Psoas muscle (tissue), 8 donors: ENCODE data around the gene GPR151. TPM values are rescaled to one million over a fixed set of nuclear protein-coding genes. Genes with fewer than 3 reads are reported as not detected.

ENCODE experiments used
- ATAC-seq, 4 donors: fragments of 200-7000 bp; cut with Tn5 transposase; one replicate each; pipeline ENCODE4 v1.9.1; 2020; ENCODE audit warnings: moderate library complexity in 3 of 4, mild to moderate bottlenecking in 2 of 4
- DNase-seq, 2 donors: peaks; one replicate each; pipeline ENCODE4 v3.0.0-alpha.2; 2020
- H3K27ac ChIP-seq: fragments of 200-600 bp; one replicate; pipeline ENCODE4 v1.8.0; 2022
- H3K27me3 ChIP-seq, 3 donors: fragments of 200-600 bp in 1 of 3; one replicate each; pipeline versions ENCODE4 v1.6.1 to v1.8.0; 2013 to 2022; ENCODE audit warnings: low read length in 2 of 3, mild to moderate bottlenecking in 2 of 3, moderate library complexity in 1 of 3; ENCODE audit not compliant: insufficient read depth in 3 of 3
- H3K36me3 ChIP-seq, 2 donors: fragments of 200-600 bp in 1 of 2; one replicate each; pipeline versions ENCODE4 v1.6.1 to v1.8.0; 2013 to 2022; ENCODE audit warnings: low read depth in 1 of 2, mild to moderate bottlenecking in 1 of 2, moderate library complexity in 1 of 2; ENCODE audit not compliant: insufficient read depth in 1 of 2
- H3K4me1 ChIP-seq: fragments of 200-600 bp; one replicate; pipeline ENCODE4 v1.8.0; 2022
- H3K4me3 ChIP-seq: fragments of 200-600 bp; one replicate; pipeline ENCODE4 v1.8.0; 2022; ENCODE audit warnings: mild to moderate bottlenecking
- H3K9me3 ChIP-seq: fragments of 200-600 bp; one replicate; pipeline ENCODE4 v1.8.0; 2022
- WGBS, 3 donors: extraction: QIAGEN DNeasy Blood & Tissue Kit; methylation state at CpG; one replicate each; pipeline versions ENCODE4 v1.1.6 to v1.1.7; 2013; 5-methylcytosine and 5-hydroxymethylcytosine counted together
- intact Hi-C, 2 donors: fragments of 100-400 bp; cut with DNase I; formaldehyde crosslinking; loops; one replicate each; pipeline versions ENCODE4 v1.11.0 to v1.14.2; 2022
- polyA plus RNA-seq, 3 donors: library from polyadenylated mRNA; stranded (reverse); fragments of 200-250 nt; gene quantifications; one replicate each; pipeline ENCODE4 v1.2.3, GENCODE V29; 2013
- total RNA-seq, 4 donors: library from RNA; stranded (reverse); fragmentation: NEBNext Ultra II Directional in 2 of 4; extraction: Animal tissue kit (Norgen Biotek cat#: 25700) in 2 of 4; gene quantifications; one replicate each; pipeline versions ENCODE4 v1.2.1 to v1.2.4, GENCODE V29; 2021 to 2023
- TF ChIP-seq, protein P1 (sequence below): fragments of 200-600 bp; IDR thresholded peaks from one replicate; pipeline ENCODE4 v1.8.0; 2022; ENCODE audit warnings: antibody characterized with exemption
- donor health status: healthy with polysubstance abuse.
- donor health status: DM: no; HTN: no; CAD: no; lungs with moderate emphysema.
- donor health status: Bipolar disorder and iron deficiency.
- donor health status: healthy.
- donor health status: DM: yes; HTN: yes; CAD: no.
- donor health status: DM: no; HTN: no; CAD: no.
- donor health status: DM: no; HTN: no; CAD: no.
- donor health status: DM: yes; HTN: yes; CAD: no.

The GPR151 gene
- total and polyA plus RNA-seq, 7 donors = not detected

DNA sequence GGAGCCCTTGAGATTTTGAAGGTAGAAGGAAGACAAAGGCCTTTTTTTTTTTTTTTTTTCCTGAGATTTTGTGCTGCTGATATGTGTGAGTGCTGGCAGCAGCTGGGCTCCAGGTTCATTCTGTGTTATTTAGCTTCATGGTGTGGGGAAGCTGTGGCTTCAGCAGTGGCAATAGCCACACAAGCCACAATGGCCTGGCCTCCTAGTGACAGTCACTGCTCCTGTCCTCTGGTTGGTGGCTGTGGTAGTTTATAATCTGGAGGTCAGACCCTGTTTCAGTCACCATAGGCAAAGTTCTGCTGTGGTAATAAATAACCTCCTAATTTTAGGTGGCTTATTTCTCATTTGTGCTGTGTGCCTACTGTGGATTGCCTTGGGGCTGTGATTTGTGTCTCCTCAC is 28.2 kb upstream of the GPR151 start:
- TF ChIP-seq, protein P1, sequence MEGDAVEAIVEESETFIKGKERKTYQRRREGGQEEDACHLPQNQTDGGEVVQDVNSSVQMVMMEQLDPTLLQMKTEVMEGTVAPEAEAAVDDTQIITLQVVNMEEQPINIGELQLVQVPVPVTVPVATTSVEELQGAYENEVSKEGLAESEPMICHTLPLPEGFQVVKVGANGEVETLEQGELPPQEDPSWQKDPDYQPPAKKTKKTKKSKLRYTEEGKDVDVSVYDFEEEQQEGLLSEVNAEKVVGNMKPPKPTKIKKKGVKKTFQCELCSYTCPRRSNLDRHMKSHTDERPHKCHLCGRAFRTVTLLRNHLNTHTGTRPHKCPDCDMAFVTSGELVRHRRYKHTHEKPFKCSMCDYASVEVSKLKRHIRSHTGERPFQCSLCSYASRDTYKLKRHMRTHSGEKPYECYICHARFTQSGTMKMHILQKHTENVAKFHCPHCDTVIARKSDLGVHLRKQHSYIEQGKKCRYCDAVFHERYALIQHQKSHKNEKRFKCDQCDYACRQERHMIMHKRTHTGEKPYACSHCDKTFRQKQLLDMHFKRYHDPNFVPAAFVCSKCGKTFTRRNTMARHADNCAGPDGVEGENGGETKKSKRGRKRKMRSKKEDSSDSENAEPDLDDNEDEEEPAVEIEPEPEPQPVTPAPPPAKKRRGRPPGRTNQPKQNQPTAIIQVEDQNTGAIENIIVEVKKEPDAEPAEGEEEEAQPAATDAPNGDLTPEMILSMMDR = no peak
- no peak overlapping the region for H3K27ac ChIP-seq
- no peaks in the 10 kb centered on the region for H3K27me3 ChIP-seq
- H3K36me3 ChIP-seq = no peaks in the 10 kb centered on the region
- H3K4me3 ChIP-seq = no peak overlapping the region
- no peaks in the 10 kb centered on the region for H3K9me3 ChIP-seq
- no peak for DNase-seq
- no peaks in the 10 kb centered on the region for H3K4me1 ChIP-seq
- ATAC-seq = no peak
- intact Hi-C loops = no loop called here

DNA sequence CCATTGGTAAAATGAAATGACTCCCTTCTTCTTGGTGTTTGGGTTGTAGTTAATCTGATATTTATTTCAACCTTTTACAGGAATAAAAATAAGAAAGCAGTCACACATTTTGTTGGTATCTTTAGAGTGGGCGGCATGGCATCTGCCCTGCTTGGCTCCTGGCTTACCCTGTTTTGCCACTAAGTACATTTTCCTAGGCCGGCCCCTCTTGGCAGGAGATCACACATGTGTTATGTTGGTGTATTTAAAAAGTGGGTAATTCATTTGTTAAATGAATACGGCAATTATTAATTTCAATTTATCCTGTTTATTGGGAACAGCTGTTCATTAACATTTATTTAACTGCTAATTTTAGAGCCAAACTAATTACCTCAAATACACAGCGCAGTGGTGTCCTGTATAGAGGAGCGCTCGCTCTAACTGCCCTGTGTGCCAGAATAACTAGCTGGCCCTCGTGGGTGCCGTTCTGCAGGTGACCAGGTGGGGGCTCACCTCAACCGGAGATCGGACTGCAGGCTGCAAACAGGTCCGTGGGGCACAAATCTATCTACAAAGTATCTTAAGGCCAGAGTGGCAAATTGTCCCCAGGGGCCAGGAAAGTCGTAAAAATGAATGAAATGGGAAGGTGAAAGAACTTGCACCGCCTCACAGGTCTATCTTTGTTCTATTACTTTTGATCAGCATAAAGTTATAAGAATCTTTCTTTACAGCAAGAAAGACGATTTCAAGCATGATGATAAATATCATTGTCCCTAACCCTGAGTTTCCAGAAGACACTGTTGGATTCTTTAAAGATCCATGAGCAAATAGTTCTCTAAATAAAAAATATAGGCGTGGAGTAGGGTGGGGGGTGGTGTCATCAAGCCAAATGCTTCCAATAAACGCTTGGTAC is 26.2 kb upstream of the GPR151 start:
- DNase-seq (peak; percentile 54 to 76), ATAC-seq (peak; percentile 69 to 92 (median 80))
- Histone ChIP-seq H3K36me3 (no peaks in the 10 kb centered on the region), H3K4me3 (no peak overlapping the region), H3K9me3 (no peaks in the 10 kb centered on the region), H3K27ac (no peak overlapping the region), H3K4me1 (no peaks in the 10 kb centered on the region), H3K27me3 (no peaks in the 10 kb centered on the region)
- 22 to 28% (median 27%) methylated on average over 16 of the region's 16 CpGs for WGBS, 3 donors
- TF ChIP-seq, protein P1 = peak; percentile 73
- intact Hi-C loops = loop anchor here (2.0 kb wide), 2 partner anchors 423 to 425 kb away; no protein-coding TSS in a partner anchor

DNA sequence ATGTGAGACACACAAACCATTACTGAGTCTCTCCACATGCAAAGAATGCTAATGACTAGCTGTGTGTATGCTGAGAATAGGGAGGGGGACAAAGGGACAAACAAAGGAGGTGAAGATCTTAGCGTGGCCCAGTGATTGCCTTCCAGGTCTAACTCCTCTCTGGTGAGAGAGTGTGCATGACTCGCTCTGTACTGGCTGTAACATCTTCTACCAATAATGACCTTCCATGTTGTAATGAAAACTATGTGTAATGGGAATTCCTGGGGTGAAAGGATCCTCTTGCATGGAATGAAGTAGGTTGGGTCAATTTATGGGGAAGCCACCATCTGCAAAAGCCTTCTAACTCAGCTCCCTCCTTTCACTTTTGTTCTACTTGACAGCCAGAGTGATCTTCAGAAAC is 24.4 kb upstream of the GPR151 start:
- 69 to 79% (median 74%) methylated on average over 2 of the region's 2 CpGs for WGBS, 3 donors
- H3K27ac ChIP-seq = no peak overlapping the region
- H3K27me3 ChIP-seq = no peaks in the 10 kb centered on the region
- H3K4me3 ChIP-seq = no peak overlapping the region
- no peak for DNase-seq
- no peak for ATAC-seq
- intact Hi-C loops = no loop called here
- H3K36me3 ChIP-seq = no peaks in the 10 kb centered on the region
- no peaks in the 10 kb centered on the region for H3K9me3 ChIP-seq
- TF ChIP-seq, protein P1 = no peak
- no peaks in the 10 kb centered on the region for H3K4me1 ChIP-seq

DNA sequence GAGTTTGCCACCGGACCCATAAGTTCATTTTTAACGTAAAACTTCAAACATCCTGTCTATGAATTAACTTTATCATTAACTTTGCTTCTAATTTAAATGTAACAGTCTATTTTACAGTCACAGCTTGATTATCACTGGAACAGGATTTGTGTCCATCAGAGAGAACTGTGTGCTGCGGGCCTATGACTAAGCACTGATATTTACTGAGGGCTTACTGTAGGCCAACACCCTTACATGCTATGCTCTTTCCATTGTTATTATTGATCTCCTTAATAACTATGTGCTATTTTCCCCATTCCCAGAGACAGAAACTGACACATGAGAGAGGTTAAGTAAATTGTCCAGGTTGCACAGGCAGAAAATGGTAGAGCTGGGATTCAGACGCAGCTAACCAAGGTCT is 24.0 kb upstream of the GPR151 start:
- TF ChIP-seq, protein P1 = no peak
- H3K36me3 ChIP-seq = no peaks in the 10 kb centered on the region
- no peaks in the 10 kb centered on the region for H3K9me3 ChIP-seq
- no peak overlapping the region for H3K4me3 ChIP-seq
- WGBS, 3 donors = 91 to 96% (median 94%) methylated on average over 4 of the region's 4 CpGs
- DNase-seq (no peak), ATAC-seq (no peak)
- H3K4me1 ChIP-seq = no peaks in the 10 kb centered on the region
- no peaks in the 10 kb centered on the region for H3K27me3 ChIP-seq
- intact Hi-C loops = no loop called here
- no peak overlapping the region for H3K27ac ChIP-seq

DNA sequence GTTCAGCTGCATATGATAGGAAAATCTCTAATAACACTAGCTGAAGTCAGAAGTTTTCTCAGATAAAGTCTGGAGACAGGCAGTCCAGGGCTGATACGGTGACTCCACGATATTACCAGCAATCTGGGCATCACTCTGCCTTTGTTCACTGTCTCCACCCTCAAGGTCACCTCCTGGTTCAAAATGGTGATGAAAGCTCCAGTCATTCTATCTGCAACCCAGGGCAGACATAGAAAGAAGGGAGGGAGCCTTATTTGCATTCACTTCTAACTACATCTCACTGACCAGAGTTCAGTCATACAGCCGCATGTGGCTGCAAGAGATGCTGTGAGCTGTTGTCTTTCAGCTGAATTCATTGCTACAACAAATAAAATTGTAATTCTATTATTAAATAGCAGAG is 22.4 kb upstream of the GPR151 start:
- intact Hi-C loops = no loop called here
- no peaks in the 10 kb centered on the region for H3K36me3 ChIP-seq
- H3K27ac ChIP-seq = no peak overlapping the region
- H3K9me3 ChIP-seq = no peaks in the 10 kb centered on the region
- H3K4me1 ChIP-seq = no peaks in the 10 kb centered on the region
- H3K27me3 ChIP-seq = no peaks in the 10 kb centered on the region
- ATAC-seq (no peak), DNase-seq (no peak)
- H3K4me3 ChIP-seq = no peak overlapping the region
- WGBS, 3 donors = 85 to 88% (median 87%) methylated on average over 3 of the region's 3 CpGs
- TF ChIP-seq, protein P1 = no peak
